GM21515 (cell line): Measurements from ENCODE around the gene CYP11A1.

ENCODE experiments used
- ATAC-seq: cut with Tn5 transposase; IDR thresholded peaks from one replicate; pipeline ENCODE4 v1.9.1; 2021; ENCODE audit not compliant: unreplicated experiment

The CYP11A1 gene

DNA sequence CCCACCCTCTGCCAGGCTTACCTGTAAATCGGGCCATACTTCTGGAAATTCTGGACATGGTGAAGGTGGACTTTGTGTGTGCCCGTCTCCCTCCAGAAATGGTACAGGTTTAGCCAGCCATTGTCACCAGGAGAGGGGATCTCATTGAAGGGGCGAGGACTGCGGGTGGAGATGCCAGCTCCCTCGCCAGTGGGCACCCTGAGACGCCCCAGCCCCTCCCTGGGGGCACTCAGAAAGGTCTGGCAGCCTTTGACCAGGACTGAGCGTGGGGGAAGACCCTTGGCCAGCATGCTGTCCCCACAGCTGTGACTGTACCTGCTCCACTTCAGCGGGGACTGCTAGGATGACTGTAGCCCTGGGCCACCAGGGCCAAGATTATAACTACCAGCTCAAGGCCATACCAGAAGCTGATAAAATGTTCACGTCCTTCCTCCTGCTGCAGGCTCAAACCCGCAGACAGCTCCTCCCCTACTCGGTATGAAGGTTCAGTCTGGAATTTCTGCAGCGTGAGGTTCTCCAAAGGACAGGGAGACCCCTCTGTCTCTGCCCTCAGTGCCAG lies at the start of gene CYP11A1:
CYP11A1 (minus strand) TSS at position 351 of the 559 bp plus-strand sequence; CDS start at position 290, 61 bp downstream.
- ATAC-seq: no peak

DNA sequence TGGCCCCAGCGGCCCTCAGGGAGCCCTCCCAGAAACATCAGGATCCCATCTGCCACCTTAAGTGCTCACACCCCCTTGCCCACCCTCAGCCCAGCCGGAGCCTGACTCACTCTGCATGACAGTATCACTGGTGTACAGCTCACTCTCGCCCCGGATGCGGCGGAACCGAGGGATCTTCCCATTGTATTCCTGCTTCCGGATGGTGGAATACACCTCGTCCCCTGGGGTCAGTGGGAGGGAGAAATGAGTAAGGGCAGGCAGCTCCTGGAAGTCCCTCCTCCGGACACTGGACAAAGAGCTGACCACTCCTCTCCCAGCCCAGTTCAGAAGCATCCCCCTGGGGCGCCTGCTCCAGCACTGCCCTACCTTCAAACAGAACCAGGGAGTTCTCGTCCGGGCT lies 49.8 kb upstream of the CYP11A1 start:
- no peak for ATAC-seq

DNA sequence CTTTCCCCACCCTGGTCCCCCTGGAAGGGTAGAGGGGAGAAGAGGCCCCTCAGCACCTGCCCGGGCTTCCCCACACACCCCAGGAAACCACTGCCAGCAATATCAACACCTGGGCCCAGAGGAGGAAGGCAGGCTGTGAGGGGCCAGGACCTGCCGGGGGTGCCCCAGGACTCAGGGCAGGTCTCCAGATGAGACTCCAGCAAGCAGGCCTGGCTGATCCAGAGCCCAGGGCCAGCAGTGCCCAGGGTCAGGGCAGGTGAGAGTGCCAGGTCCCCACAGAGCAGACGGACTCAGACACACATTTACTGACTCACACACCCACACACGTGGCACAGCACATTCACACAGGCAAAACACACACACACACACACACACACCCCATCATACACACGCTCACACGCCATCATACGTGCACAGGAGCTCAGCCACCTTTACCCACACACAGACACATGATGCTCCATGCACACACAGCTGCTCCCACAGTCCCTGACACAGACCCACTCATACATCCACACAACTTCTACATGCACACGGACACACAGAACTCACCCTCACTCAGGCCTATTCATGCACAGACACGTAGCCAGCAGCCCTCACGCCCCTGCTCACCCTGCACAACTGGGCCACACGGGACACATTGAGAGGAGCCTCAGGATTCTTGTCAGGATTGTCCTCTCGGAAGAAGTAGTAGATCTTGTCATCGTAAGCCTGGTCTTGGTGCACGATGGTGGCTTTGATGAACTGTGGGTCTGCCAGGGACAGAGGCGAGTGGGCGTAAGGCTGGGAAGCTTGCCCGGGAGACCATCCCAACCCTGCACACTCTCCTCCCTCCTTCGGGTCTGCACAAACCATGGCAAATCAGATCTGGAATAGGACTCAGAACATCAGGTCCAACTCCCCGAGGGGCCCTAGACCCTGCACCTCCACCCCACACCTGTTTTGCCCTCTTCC lies 48.8 kb upstream of the CYP11A1 start:
- no peak for ATAC-seq

DNA sequence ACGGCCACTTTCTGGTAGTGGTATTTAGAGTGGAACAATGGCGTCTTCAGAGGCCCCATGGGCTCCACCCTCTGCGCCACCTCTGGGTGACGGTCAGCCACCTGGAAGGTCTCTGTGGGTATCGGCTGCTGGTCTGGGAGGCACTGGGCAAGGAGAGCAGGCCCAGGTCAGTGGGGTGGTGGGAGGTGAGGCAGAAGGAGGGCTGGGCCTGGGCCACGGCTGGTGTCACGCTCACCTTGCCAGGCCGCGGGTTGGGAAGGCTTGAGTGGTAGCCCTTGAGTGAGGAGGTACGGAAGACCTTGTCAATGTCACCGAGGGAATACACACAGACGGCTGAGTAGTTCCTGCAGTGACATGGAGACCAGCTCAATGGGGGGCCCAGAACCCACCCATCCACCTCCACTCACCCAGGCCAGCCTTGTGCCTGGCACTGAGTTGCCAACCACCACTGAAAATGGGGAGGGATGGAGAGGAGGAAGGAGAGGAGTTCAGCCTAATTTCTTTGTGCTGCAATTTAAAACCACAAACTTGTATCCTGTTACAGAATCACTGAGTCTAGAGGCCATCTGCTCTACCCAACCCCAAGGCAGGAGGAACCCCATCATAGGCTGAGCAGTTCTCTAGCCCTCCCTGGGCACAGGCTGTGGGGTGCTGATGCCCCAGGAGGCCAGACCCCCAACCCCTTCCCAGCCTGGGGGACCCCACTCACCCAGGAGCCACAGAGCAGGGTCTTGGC lies 47.3 kb upstream of the CYP11A1 start:
- no peak for ATAC-seq

DNA sequence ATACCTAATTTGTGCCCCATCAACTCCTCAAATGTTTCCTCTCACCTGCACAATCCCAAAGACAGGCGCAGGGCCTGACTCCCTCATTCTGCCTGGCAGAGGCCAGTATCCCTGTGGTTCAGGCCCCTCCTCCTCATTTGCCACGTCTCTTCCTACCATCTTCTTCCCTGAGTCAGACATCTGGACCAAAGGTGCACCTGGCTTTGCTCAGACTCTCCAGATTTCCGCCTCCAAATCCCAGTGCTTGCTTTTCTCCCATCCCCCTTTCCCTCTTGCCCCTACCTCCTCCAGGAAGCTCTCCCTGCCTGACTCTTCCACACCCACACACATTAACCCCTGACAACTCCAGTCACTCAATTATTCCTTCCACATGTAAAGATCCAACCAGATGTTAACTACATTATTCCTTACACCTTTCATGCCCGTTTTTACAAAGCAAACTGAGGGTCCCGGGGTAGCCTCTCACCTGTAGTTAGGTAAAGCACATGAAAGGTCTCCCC lies 46.7 kb upstream of the CYP11A1 start:
- no peak for ATAC-seq

DNA sequence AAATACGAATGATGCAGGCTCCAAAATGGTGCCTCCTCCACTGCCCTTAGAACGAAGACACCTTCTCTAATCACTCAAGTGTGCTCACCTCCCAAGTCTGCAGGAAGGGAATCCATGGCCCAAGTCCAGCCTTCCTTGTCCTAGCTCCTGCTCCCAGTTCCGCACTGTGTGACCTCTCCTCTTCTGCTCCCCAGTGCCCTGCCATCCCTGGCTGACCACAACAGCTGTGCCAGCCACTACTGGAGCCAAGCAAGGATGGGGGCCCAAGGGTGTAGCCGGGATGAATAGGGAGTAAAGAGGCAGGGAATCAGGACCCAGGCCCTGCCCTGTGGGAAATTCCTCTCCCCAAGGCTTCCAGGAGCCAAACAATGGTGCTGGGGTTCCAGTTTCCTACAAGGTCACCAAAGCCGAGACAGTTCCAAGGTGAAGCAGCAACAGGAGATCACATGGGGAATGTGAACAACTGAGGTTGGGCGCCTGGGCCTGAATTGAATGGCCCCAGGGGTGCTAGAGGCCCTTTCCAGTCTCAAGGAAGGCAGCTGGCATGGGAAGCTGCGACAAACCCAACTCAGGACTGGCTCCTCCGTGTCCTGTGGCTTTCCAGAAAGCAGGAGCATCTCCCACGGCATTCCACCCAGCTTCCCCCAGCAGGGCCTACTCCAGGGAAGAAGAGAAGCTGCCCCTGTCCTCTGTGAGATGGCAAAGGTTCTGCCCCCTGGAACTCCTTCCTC lies 46.1 kb upstream of the CYP11A1 start:
- ATAC-seq: no peak

DNA sequence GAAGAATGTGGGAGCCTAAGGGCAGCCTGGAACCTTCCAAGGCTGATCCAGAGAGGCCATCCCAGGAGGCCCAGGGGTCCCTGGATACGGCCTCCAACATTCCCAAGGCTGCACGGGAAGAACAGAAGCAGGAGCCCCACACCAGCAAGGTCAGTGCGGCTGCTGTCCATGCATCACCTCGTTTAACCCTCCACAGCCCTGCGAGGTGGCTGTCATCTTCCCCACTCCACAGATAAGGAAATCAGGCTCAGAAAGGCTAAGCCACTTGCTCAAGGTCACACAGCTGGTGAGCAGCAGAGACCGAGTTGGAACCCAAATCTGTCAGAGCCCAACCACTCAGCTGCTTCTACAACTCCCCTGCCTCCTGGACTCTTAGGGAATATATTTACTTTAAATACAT lies 44.7 kb upstream of the CYP11A1 start:
- no peak for ATAC-seq

DNA sequence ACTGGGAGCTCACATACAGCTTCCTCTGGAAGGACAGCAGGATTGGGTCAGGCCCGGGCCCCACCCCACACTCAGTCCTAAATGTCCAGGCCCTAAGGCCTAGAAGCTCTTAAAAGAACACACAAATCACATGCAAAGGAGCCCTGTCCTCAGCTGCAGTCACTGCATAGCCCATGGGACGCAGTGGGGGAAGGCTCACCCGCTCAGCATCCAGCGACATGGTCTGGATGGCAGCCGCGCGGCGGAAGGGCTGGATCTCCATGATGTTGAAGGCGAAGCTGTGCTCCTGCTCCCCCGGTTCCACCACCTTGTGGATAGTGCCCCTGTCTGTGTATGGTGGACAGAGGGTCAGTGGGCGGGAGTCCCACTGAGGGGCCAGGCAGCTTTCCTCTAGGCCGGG lies 44.2 kb upstream of the CYP11A1 start:
- ATAC-seq: no peak

DNA sequence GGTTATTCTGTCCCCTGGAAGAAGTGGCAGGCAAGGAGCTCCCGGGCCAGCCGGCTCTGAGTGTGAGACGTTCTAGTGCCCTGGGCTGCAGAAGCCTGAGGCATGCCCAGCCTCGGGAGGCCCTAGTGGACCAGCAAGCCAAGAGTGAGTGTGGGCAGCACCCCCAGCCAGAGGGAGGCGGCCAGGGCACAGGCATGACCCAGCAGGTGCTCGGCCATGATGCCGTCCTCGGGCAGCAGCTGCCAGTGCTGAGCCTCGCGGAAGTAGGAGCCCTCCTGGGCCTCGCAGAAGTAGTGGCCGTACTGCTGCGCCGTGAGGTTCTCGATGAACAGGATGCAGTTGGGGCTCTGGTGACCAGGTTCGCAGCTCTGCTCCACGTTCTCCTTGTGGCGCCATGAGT lies 43.1 kb upstream of the CYP11A1 start:
- no peak for ATAC-seq

DNA sequence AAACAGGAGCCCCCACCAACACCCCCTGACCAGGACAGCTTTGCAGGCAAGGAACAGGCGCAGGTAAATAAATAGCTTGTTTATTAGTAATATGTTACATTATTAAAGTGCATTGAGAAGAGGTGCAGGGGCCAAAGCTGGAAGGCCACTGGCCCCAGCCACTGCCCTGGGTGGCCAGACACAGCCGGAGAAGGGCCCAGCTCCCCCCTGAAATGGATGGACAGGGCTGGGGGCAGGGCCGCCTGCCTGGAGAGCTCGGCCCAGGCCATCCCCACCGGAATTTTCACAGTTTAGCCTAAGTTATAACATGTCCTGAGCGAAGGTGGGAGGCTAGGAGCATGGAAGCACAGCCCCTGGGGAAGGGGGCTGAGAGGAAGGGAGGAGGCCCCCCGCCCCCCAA lies 41.8 kb upstream of the CYP11A1 start:
- ATAC-seq: no peak

DNA sequence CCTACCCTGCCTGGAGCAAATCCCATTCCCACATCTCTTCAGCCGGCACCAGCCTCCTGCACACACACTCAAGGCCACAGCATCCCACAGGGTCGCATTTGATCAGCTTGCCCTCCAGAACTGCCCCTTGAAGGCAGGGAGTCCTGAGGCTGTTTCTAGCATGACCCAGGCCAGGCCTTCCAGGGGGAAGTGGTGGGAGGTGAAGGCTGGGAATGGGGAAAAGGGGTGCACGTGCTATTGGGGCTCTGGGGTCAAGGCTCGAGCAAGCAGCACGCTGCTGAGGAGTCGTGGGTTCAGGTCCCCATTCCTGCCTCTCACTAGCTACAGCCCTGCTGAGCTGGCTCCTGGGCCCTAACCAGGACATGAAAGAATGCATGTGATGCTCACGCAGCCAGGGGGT lies 41.4 kb upstream of the CYP11A1 start:
- ATAC-seq: no peak

DNA sequence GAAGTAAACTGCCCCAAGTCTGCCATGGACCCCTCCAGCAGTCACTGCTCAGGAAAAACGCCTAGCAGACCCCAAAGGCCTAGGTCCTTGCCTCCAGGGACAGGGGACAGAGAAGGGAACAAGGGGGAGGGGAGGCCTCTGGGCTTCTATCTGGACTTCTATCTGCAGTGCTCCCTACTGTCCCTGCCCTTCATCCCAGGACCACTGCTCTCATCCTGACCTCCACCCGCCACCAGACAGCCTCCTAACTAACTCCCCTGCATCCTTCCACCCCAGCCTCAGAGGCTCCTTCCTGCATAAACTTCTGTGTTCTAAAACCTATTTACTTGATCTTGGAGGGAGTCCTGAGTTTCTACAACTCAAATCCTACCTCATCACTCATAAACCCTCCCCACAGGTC lies 40.9 kb upstream of the CYP11A1 start:
- no peak for ATAC-seq

DNA sequence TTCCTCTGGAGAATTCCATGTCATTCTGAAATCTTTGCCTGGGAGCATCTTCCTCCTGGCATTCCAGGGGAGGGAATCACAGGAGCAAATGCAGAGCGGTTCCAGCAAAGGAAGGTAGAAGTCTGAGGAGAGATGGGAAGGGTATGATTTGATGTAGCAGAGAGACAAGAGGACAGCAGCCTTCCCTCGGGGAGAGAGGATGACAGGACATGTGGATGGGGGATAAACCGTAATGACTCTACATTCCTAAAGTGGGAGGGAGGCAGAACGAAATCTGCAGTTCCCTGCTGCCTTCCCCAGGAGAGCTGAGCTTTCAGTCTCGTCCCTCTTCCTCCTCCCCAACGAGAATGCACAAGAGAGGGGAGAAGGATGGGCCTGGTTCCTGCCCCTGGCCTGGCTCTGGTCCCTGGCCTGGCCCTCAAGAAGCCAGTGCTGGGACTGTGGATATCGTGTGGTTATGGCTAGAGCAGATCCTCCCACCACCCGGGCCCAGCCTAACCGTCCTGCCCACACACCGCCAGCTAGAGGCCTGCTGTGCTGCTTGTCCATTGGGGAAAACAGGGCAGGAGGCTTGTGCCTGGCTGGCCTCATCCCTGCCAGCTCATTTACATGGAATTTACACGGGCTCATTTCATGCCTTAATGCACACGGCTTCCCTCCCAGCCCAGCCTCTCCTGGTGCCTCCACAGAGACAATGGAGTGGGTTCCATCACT lies 39.7 kb upstream of the CYP11A1 start:
- no peak for ATAC-seq

DNA sequence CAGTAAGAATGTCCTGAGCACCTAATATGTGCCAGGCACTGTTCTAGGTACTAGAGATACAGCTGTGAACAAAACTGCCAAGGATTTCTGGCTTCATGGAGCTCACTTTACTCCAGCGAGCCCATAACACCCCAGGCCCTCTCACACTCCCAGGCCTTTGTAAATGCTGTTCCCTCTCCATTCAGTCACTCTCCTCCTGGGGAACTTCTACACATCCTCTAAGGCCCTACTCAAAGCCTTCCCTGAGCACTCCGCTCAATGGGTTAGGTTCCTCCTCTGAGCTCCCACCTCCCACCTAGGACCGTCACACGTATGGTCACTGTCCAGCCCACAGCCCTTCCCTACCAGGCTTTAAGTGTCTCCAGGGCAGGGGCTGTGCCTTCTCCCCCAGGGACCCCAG lies 39.1 kb upstream of the CYP11A1 start:
- ATAC-seq: no peak

DNA sequence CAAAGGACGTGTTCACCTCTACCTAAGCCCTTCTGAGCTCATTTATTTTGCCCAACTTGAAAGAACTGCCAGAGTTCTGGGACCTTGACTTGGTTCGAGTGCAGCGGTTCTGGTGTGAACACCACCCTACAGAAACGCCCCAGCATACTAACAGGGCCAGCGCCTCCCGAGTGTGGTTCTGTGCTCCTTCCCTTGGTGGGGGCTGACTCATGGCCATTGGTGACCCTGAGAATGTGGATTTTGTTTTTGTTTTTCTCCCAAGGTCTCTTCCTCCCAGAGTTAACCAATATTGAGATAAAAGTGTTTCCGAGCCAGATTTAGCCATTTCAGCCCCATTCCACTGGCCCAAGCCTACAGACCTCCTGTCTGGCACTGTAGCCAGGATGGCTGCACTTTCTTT lies 38.4 kb upstream of the CYP11A1 start:
- no peak for ATAC-seq

DNA sequence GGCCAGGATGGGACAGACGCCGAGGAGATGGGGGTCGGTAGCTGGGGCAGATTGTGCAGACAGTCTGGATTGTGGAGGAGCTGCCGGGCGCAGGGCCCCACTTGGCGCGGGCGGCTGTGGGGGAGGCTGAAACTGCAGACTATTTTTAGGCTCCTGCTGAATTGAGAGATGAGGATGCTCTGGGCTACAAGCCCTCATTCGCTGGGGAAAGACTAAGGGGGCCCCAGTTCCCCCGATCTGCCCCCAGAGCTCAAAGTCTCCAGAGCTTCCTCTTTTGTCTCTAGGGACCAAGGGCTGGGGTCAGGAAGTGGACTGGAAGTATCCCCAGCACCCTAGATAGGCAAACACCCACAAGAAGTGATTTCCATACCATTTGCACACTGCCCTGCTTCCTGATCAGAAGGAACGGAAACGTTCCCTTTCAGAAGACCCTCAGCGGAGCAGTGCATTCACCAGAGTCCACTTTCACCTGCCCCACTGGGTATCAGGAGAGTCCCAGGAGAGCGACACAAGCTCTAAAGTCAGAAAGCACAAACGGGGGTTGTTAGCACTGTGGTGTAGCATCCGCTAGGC lies 36.6 kb upstream of the CYP11A1 start:
- ATAC-seq: no peak

DNA sequence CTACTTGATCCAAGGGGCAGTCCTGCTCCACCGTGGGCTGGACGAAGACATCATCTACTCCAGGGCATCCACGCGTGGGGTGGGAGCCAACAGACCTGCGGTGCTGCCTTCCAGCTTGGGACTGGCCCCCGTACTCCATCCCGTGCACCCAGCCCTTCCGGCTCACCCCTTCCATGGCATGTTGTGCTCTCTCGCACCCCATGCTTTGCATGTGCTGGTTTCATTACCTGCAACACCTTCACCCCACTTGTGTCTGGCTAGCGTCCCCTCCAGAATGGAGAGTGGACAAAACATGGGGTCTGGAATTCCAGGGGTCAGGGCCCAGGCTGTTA lies 36.1 kb upstream of the CYP11A1 start:
- ATAC-seq: no peak

DNA sequence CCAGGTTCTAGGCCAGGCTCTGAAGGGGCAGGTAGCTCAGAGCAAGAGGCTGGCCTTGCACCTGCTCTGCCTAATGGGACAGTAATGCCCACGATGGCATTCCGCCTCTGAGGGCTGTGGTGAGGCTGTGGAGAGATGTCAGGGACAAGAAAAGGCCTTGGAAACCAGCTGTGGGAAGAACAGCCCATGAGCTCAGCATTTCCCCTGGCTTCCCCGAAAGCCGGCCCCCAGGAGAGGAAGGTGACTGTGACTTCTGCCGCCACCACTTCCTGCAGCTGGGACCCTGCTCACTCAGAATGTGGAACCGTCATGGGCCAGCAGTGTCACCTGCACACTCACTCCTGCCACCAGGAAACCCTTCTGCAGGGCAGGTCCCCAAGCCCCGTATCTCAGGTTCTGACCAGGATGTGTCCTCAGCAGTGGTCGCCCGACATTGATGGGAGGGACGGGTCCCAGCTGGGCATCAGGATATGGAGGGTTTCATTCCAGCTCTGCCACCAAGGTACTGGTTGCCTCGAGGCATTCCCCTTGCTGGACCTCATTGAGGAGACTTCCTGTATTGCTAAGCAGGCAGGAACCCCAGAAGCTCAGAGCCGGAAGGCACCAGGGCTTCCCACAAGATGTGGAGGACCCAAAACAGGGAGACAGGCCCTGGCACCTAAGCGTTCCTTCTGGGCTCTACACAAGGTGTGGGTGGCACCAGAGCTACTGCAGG lies 35.6 kb upstream of the CYP11A1 start:
- ATAC-seq: peak; percentile 35

DNA sequence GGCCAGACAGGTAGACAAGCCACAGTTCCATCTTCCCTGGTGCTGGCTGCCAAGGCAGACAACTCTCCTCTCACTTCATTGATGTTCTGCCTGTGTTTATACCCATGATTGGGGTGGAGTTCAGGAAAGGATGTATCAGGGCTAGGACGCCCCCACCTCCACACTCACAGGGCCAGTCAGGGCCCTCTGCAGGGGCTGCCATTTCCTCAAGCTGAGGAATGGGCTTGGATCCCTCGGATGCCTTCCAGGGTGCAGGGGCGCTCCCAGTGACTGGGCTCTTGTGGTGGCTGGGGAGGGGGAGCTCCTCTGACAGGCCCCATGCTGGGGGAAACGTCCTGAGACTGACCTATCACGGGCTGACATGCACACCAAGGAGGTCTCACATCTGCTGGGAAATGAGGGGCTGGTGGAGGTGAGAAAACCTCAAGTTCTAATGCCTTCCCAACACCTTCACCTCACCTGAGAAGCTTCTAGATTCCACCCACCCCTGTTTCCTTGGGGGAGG lies 34.9 kb upstream of the CYP11A1 start:
- ATAC-seq: no peak
